Right lung (tissue), 10 donors: ENCODE data around the gene C14orf39. TPM values are rescaled to one million over a fixed set of nuclear protein-coding genes. Genes with fewer than 3 reads are reported as not detected.

Experiments
- DNase-seq, 2 donors: peaks; one replicate each; pipeline ENCODE4 v3.0.0-alpha.2; 2013
- long read RNA-seq, 8 donors: transcript quantifications; one replicate each; lab custom pipeline, GENCODE V29; 2026
- polyA plus RNA-seq, 5 donors: library from polyadenylated mRNA; unstranded; fragments of 120-200 nt; gene quantifications; one replicate each; pipeline versions ENCODE4 v1.2.1 to v1.2.3, GENCODE V29; 2013; ENCODE audit warnings: inconsistent platforms in 1 of 5, low replicate concordance in 1 of 5; ENCODE audit not compliant: insufficient read length in 5 of 5, insufficient read depth in 1 of 5

The C14orf39 gene, protein sequence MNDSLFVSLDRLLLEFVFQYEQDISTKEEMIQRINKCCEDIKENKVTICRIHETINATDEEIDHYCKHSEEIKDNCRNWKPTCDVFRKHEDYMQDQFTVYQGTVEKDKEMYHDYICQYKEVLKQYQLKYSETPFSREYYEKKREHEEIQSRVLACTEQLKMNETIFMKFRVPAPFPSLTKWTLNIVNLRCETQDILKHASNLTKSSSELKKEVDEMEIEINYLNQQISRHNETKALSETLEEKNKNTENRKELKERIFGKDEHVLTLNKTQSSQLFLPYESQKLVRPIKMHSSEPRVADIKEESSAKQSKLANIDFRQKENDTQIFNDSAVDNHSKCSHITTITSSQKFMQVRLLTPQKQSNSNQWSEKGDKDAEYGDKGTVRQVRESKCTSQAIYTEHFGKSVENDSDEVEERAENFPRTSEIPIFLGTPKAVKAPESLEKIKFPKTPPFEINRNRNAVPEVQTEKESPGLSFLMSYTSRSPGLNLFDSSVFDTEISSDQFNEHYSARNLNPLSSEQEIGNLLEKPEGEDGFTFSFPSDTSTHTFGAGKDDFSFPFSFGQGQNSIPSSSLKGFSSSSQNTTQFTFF
- polyA plus RNA-seq, result 1 to 10 TPM; 1.4 to 3.4 (median 2.2) TPM
- long read RNA-seq, donor 1, result 0 reads
- long read RNA-seq, donor 2, result 0 reads
- long read RNA-seq, donor 3, result 0 reads
- long read RNA-seq, donor 4, partial matches to known transcripts, result 33 of 33 reads
- long read RNA-seq, donor 4, other reads (novel, unspliced or antisense), result 0 of 33 reads
- long read RNA-seq, donor 5, result 0 reads
- long read RNA-seq, donor 6, partial matches to known transcripts, result 8 of 8 reads
- long read RNA-seq, donor 6, other reads (novel, unspliced or antisense), result 0 of 8 reads
- long read RNA-seq, donor 7, result 0 reads
- long read RNA-seq, donor 8, result 0 reads

DNA sequence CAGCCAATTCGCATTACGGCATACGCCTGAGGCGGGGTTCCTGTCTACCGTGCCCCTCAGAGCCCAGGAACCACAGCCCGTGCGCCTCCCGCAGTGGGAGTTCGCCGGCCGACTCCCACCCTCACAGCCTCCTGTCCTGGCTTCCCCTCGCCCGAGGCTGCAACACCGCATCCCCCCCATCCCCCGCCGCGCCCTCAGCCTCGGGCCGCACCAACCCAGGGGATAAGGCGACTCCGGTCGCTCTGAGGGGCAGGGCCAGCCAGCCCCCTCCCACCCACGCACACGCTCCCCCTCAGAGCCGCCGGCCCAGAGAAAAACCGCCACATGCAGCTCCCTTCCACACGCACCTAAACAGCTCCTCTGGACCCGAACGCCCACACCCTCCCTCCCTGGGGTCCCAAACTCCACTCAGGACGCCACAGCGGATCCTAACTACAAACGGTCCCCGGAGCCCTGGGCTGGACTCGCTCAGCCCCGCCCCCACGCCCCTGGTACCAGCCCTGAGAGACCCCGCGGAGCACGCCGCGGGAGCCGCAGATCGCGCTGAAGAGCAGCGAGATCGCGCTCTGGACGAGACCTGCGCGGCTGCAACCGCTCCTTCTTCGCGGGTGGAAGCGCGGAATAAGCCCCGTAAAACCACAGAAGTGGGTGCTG is at the start of gene C14orf39:
Gene C14orf39, minus strand, starts transcription at position 466 of the 654 bp plus-strand sequence. CDS start 985 bp downstream, outside the sequence.
- peak; percentile 62 to 69 for DNase-seq

DNA sequence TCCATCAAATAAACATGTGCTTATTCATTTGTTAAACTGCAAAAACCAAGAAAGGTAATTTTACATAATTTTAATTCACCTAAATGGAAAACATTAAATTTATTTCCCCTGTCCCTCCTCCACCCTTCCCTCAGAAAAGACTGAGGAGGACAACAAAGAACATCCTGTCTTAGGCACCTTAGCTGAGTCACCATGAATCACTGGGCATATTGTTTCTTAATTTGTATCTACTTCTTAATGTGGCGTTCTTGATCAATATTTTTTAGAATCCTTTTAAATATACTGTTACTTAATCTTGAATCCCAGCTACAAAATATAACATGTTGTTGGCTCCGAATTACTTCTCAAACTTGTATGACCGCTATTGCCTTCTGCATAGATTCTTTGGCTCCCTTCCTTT is 46.6 kb upstream of the C14orf39 start:
- no peak for DNase-seq

DNA sequence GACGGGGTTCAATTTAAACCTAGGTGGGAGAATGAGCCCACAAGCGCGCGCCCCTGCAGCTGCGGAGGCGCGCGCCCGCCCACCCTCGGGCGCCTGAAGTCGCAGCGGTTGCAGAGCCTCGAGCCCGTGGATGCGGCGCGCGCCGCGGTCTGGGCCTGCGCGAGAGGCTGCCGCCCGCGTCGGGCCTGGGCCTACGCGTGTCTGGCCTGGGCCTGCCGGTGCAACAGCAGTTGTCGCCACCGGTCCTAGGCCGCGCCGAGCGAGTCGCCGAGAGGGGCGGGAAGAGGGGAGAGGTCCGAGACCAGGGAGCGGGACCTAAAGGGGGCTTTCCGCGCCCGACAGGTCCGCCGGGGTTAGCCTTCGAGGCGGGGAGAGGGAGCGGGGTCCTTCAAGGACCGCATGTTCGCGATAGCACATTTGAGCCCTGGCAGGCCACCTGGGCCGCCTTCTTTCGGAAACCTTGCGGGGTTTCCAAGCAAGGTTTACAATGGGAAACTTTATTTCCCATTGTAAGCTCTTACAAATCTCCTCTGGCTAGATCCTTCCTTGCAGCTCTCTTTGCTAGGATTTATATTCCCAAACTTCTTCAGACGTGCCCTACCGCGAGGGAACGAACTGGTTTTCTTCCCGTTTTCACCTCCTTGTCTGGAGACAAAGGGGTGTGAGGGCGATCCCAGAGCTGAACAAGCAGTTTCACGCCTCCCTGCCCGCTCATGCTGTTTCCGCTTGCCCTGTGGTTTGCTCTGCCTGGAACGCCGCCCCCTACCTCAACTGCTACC is 29.8 kb upstream of the C14orf39 start:
- no peak for DNase-seq

DNA sequence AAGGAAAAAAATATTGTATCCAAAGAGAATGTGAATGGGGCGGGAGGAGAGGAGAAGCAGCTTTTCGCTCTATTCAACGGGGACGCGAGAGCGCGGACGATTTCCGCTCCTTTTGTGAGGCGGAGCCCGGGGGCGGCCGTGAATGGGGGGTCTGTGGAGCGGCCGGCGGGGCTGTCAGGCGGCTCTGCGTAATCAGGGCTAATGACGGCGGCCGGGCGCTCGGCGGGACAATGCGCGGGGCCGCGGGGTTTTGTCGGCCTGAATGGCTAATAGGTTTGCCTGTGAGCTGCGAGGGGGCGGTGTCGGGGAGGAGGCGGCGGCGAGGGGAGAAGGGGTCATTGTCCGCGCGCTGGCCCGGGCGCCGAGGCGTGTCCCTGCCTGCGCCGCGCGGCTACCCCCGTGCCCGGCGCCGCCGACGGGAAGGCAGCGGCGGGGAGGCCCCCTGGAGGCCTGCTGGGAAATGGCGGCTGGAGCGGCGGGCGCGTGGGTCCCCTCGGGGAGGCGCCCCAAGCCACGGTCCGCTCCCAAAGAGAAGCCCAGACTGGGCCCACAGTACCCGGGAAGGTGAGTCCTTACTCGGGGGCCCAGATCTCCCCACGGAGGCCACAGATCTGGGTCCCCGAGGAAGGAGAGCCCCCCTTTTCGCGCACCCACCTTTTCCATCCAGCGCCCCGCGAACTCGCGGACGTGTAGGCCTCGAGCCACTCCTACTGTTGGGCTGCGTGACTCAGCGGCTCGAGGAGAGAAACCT is 29.1 kb upstream of the C14orf39 start:
- no peak for DNase-seq

DNA sequence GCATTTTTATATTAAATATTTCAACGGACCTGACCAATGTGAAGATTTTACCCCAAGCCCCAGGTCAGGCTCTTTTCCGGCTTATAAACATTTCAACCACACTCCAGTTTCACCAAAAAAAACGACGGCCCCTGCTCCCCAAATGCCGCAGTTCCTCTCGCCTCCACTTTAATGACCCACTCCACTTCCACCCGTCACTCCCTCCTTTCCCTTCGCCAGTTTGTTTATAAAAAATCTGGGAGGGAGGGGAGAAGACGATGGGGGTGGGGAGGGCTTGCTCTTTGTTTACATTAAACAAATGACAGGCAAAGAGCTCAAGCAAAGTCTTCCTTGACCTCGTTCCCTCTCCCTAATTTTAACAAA is 28.5 kb upstream of the C14orf39 start:
- DNase-seq, result no peak

DNA sequence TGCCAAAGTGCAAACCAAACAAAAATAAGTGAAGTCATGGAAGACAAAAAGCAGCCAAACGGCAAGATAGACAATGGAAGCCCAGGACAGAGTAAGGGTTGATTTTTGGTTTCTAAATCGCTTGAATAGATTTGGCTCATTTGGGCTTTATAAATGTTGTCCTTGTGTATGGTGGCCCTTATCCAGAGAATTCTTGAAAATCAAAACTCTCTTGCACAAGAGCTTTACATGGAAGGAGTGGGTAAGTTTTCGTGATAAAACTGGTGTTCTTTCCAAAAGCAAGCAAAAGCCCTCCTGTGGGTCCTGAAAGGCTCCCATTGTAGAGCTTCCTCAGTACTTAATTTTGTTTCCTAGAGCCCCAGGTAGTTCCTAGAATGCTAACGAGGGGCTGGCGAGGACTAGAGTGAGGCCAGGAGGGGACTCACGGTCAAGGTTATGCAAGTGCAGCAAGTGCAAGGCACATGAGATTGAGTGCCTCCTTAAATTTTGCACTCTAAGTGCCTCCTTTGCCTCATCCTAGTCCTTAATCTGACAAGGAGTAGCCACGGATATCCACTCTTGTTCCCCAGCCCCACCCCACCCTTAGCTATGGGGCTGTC is 27.2 kb upstream of the C14orf39 start:
- no peak for DNase-seq

DNA sequence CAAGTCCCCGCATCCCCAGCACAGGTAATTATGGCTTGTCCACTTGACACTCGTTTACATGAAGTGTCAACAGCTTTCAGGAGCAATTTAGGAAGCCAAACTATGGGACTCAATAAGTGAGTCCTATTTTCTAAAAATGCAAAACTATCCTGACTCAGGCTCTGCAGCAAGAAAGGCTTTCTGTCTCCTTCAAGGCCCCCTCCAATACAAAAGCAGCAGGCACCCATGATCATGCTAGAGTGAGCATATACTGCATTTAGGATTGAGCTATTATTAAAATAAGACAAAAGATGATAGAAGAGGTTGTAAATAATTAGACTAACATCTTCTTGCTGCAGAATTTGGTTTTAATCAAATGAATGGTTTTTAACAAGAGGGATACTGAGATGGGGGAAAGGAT is 26.3 kb upstream of the C14orf39 start:
- DNase-seq, result no peak

DNA sequence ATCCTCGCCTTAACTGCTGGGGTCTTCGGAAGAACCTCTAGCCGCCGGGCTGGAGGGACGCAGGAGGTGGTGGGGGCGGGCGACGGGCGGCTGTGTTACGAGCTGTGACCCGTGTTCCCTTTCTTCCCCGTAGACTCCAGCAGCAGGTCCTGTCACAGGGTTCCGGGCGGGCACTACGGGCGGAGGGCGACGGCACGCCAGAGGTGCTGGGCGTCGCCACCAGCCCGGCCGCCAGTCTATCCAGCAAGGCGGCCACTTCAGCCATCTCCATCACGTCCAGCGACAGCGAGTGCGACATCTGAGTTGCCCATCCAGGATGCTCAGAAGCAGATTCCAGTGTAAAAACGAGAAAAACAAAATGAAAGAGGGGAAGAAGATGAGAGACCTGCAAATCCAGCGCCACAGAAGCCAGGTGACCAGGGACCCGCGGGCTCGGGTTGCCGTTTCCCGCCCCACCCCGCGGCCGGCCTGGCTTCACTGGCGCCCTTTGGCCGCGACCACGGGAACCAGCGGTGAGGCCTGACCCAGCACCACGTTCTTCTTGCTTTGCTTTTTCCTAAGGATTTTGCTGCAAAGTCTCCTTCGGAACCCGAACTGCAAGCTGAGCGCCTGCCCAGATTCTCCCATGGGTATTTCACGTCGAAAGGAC is 25.2 kb upstream of the C14orf39 start:
- DNase-seq, result no peak

DNA sequence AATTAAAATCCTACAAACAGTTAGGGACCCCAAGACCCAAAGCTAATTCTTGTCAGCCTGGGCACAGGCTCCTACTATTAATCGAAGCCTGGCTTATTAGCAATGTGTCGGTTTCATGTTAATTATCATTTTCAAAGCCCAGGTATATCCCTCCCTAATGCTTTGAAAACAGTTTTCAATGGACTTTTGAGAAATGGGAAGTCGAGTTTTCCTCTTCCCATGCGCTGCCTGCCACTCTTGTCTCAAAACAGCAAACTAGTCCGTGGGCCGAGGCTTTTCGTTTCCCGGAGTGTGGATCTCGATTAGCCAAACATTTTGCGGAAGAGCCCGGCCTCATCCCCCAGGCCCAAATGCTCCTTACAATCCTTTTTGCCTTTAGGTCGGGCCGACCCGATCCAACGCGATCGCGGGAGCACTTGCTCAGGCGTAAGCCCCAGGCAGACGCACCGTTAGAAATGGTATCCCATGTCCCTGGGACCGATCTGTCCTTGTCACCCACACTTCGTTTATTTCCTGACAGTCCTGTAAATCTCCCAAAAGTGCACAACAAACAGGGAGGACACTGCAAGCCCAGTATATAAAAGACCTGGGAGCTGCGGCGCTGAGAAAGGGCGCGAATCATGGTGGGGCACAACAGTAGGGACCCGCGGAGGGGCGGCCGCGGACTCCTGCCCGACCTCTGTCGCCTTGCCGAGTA is 24.5 kb upstream of the C14orf39 start:
- DNase-seq, result no peak

DNA sequence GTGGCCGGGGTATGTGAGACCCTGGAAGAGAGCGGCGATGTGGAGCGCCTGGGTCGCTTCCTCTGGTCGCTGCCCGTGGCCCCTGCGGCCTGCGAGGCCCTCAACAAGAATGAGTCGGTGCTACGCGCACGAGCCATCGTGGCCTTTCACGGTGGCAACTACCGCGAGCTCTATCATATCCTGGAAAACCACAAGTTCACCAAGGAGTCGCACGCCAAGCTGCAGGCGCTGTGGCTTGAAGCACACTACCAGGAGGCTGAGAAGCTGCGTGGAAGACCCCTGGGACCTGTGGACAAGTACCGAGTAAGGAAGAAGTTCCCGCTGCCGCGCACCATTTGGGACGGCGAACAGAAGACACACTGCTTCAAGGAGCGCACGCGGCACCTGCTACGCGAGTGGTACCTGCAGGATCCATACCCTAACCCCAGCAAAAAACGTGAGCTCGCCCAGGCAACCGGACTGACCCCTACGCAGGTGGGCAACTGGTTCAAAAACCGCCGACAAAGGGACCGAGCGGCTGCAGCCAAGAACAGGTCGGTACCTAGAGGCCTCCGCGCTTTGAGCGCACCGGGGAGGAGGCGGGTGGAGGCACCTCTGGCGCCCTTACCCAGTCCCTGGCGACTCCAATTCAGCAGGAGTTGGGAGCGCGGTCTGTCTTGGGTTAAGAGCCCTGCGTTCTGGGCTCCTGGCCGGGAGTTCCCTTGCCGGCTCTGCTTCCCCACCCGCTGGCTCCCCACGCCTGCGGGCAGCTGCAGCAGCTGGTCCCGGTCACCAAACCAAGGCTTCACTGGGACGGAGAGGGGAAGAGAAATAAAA is 23.8 kb upstream of the C14orf39 start:
- no peak for DNase-seq

DNA sequence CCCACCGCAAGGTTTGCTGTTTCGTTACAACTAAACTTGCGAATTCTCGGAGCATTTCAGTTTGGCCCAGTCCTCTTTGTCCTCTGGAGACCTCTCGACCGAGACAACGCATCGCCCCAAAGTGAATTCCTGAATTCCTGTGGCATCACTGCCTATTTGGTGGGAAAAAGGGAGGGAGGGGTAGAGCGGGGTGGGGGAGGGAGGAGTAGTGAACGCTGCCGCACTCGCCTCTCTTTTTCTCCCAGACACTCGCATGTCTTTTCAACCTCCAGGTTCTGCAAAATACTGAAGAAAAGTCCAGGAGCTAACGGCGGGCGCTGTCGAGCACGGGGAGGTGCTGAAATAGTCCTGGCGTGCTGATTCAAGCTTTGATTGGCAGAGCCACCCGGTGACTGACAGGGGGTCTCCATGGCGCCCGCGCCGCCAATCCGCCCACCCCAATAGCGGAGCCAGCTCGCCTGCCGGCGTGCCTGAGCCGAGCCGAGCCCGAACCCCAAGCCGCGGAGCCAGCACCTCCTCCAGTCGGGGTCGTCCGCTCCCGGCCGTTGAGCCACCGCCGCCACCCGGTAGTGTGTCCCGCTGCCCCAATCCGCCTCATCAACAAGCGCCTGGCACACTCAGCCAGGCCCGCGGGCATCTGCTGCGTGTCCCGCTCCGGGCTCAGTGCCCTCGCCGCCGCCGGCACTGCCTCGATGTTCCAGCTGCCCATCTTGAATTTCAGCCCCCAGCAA is 23.0 kb upstream of the C14orf39 start, which contains the start of gene SIX6:
Gene SIX6, plus strand, starts transcription at position 440 of the 731 bp plus-strand sequence. Its CDS starts 253 bp downstream, at position 693.
- DNase-seq, result no peak

DNA sequence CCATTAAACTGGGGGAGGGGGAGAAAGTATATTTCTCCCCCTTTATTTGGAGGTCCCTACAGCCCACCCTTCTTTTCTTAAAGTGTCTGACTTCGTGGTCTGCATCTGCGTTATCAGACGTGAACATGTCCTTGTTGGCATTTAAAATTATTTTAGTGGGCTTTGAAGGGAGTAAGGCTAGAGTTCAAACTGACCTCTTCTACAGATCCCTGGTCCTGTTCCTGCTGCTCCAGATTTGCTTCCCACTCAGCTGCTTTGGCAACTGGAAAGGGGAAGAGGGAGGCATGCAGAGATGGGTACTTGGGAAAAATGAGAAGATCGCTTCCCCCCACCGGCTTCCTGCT is 22.5 kb upstream of the C14orf39 start:
- no peak for DNase-seq

DNA sequence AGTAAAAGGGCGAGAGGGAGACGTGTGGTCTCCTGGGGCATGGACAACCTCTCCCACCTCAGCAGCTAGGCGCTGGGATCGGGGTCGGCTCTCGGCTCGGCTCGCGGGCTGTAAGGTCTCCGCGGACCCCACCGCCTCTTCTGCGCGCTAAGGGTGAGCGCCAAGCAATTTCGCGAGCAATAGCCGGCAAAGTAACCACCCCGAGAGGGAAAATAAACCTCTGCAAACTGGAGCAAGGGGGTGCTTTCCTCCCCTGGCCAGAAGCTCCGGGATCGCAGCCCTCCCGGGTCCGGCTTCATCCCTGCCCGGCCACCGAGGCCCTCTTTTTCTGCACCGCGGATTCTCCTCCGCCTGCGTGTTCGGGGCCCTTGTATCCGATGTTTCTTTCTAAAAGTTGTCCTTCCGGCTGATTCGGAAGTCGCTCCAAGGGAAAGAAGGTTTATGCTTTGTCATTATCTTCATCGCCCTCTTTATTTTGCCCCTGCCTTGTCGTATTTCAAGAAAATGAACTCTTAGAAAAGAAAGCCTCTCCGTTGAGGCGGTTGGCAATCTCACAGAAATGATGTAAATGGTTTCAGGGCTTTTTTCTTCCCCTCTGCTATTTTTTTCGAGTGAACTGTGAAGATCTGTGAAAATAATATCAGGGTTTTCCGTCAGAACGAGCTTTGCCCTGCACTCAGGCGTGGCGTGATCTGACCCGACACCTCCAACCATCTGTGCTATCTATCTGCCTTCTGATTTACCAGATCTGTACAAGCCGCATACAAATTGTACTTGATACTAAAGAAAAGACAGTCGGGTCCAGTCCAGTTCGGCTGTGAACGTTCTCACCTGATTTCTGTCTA is 21.3 kb upstream of the C14orf39 start:
- no peak for DNase-seq

DNA sequence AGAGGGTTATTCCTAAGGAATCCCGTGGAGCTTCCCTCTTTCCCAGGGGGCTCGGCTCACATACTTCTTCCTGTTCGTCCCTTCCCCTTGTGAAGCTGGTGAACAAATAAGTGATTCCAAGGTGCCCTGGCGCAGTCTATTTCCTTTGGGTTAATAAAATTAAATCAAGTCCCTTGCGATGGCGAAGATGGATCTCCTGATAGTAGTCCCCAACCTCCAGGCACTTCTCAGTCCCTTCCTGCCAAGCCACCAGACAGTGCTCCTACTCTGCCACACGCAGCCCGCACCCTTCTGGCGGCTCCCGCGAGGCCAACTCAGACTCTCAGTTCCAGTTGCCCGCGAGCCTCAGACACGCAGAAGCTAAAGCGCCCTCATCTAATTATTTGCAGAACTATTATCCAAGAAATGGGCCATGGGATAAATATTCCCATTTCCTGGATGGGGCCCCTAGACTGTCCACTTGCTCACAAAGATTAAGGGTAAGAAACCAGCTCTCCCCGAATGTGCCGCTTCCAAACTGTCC is 20.7 kb upstream of the C14orf39 start:
- no peak for DNase-seq

DNA sequence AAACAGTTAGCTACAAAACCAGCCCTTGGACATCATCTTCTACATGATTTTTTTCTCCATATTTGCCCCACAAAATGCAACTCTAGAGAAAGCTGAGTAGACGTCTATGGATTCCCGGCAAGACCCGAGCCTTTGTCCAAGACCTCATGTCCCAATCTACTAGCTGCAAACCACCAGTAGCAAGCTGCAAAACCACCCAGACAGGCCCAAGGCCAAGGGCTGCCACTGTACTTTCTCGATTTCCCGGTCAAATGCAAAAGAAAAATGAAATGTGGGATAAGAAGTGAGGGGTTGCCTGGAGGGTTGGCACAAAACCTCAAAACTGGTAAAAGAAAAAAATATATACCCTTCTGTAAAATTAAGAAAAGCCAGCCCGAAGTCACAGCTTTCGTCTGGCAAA is 20.1 kb upstream of the C14orf39 start:
- DNase-seq, result no peak

DNA sequence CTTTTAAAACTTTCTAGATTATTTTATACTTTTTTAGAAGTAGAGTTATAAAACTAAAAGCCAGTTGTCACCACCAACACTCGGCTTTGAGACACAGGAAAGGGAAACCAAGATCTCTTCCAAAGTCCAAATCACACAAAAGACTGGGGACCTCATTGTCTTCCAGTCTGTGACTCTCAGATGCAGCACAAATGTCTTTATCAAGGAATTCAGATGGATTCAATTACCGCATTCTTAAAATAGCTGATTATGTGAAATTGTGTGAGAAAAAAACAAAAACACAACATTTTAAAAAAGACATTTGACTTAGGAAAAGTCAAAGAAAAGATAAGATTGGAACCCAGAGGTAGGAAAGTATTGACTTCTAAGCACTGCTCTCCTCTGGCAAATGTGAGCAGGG is 19.6 kb upstream of the C14orf39 start:
- DNase-seq, result no peak
